Activated CD8-positive, alpha-beta memory T cell treated with anti-CD3 and anti-CD28 coated beads, Interleukin-2, amount 50 U/mL, for 1 hour (primary cell): ENCODE results near the gene GTF2F2.

Experiments used
- DNase-seq: peaks from one replicate; pipeline ENCODE4 v3.0.0-alpha.2; 2020; ENCODE audit errors: extremely low read depth

GTF2F2 gene

GRCh38 chr13:45119991-45120864 is at the start of gene GTF2F2:
GTF2F2 (plus strand) TSS chr13:45120510; CDS start chr13:45120656, 146 bp downstream.
- peak; percentile 72 for DNase-seq

GRCh38 chr13:45073809-45074208 is 46.5 kb upstream of the GTF2F2 start:
- no peak for DNase-seq

GRCh38 chr13:45074721-45075120 is 45.6 kb upstream of the GTF2F2 start:
- no peak for DNase-seq

- no peak for DNase-seq
These were observed 42.3 kb upstream of the GTF2F2 start for GRCh38 chr13:45078003-45078402.

GRCh38 chr13:45082964-45083363 is 37.3 kb upstream of the GTF2F2 start:
- no peak for DNase-seq

- no peak for DNase-seq
These were observed 35.8 kb upstream of the GTF2F2 start for GRCh38 chr13:45084515-45084914.

GRCh38 chr13:45086484-45086883 is 33.8 kb upstream of the GTF2F2 start:
- DNase-seq, result no peak

- DNase-seq, result no peak
These were observed 27.6 kb upstream of the GTF2F2 start for GRCh38 chr13:45092663-45093062.

- DNase-seq, result no peak
These were observed 19.6 kb upstream of the GTF2F2 start for GRCh38 chr13:45100573-45101262.

GRCh38 chr13:45101327-45102018 is 18.8 kb upstream of the GTF2F2 start:
- DNase-seq, result no peak

GRCh38 chr13:45102136-45102507 is 18.2 kb upstream of the GTF2F2 start:
- DNase-seq, result no peak

GRCh38 chr13:45103449-45103848 is 16.9 kb upstream of the GTF2F2 start:
- no peak for DNase-seq

- DNase-seq, result no peak
These were observed 16.0 kb upstream of the GTF2F2 start for GRCh38 chr13:45104261-45104660.

- DNase-seq, result no peak
These were observed 14.4 kb upstream of the GTF2F2 start for GRCh38 chr13:45105895-45106294.

GRCh38 chr13:45107539-45107938 is 12.8 kb upstream of the GTF2F2 start:
- no peak for DNase-seq

- DNase-seq, result no peak
These were observed 11.6 kb upstream of the GTF2F2 start for GRCh38 chr13:45108716-45109101.

- DNase-seq, result no peak
These were observed 11.1 kb upstream of the GTF2F2 start for GRCh38 chr13:45109102-45109720.

GRCh38 chr13:45113233-45114224 is 6.8 kb upstream of the GTF2F2 start:
- no peak for DNase-seq

- DNase-seq, result peak; percentile 57
These were observed 780 bp upstream of the GTF2F2 start for GRCh38 chr13:45119469-45119990.

GRCh38 chr13:45120967-45121831 is 889 bp downstream of the GTF2F2 start:
- DNase-seq, result no peak
